ENCODE measurements around the gene DGKI.
A peak's percentile ranks its signal among the peaks of the same experiment; 100 is the strongest.
"Not testable (repeated sequence)": the region's sequence is repeated elsewhere in the genome, so short reads cannot be mapped to it uniquely, and the experiment has no call there.

Gene DGKI

DNA sequence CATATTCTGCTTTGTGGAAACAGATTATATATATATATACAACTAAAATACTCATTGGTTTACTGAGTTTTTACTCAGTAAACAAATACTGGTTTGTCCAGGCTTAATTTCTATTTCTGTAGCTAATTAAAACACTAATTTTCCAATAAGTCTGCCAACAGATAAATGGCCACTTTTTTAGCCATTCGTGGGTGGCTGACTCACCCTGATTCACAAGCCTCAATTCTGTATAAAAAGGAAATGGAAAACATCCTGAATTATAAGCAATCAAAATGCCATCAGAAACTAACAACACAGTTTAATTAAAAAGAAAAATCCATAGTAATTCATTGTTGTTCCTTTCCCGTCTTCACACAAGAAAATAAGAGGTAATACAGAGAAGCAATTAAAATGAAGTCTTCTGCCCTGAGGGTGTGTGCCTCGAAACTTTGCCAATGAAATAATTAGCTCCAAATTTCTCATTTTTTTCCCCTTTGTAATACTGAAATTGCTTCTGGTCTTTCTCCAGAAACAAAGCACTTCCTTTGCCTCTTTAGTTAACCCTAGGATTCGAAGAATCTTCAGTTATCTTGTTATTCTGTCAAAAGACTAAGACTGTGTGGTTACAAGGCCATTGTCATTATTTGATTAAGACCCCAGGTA, 384.6 kb downstream of the DGKI start:
- TF ChIP-seq, protein P1, sequence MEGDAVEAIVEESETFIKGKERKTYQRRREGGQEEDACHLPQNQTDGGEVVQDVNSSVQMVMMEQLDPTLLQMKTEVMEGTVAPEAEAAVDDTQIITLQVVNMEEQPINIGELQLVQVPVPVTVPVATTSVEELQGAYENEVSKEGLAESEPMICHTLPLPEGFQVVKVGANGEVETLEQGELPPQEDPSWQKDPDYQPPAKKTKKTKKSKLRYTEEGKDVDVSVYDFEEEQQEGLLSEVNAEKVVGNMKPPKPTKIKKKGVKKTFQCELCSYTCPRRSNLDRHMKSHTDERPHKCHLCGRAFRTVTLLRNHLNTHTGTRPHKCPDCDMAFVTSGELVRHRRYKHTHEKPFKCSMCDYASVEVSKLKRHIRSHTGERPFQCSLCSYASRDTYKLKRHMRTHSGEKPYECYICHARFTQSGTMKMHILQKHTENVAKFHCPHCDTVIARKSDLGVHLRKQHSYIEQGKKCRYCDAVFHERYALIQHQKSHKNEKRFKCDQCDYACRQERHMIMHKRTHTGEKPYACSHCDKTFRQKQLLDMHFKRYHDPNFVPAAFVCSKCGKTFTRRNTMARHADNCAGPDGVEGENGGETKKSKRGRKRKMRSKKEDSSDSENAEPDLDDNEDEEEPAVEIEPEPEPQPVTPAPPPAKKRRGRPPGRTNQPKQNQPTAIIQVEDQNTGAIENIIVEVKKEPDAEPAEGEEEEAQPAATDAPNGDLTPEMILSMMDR (IDR thresholded peaks at IDR 0.05; ENCODE audit: control insufficient read depth, insufficient read depth, low read depth, low read length, missing control alignments) = no peak
- DNase-seq (ENCODE audit: low read depth) = no peak
- H3K4me3 ChIP-seq (ENCODE audit: control insufficient read depth, low read depth, low read length) = no peak overlapping the region

DNA sequence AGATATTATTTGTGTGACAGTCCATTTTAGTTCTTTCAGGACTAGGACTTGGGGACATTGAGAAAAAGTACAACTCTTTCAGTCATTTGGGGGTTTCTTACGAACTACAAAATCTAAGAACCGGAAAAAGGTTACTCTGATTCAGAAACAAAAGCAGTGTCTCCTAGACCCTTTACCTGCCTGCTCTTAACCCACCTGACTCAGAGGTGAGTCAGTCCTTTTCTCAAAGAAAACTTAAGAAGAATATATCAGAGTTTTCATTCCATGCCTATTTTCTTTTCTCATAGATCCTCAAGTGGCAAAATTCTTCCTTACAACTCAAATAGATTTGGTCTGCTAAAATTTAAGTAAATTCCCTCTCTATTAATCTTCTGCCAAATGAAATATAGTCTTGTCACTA, 388.4 kb downstream of the DGKI start:
- TF ChIP-seq, protein P1 (IDR thresholded peaks at IDR 0.05; ENCODE audit: control insufficient read depth, insufficient read depth, low read depth, low read length, missing control alignments) = no peak
- DNase-seq (ENCODE audit: low read depth) = no peak
- H3K4me3 ChIP-seq (ENCODE audit: control insufficient read depth, low read depth, low read length) = no peak overlapping the region

DNA sequence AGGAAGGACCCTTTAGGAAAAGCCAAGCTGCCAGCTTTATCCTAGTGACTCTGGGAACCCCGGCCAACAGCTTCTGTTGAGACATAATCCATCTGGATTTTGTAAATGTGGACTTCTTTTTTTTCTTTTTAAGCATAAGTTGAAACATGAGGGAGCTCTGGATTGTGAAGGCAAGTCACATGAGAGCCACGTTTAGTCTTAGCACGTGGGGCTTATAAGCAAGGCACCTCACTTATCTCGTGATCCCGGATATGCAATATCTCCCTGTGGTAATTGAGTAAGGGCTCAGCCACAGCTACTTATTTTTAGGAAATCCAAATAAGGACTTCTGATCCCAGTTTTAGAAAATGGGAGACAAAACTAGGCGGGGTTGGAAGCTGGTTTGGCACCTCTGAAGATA, 392.0 kb downstream of the DGKI start:
- TF ChIP-seq, protein P1 (IDR thresholded peaks at IDR 0.05; ENCODE audit: control insufficient read depth, insufficient read depth, low read depth, low read length, missing control alignments) = no peak
- H3K4me3 ChIP-seq (ENCODE audit: control insufficient read depth, low read depth, low read length) = no peak overlapping the region
- peak; percentile 64 for DNase-seq (ENCODE audit: low read depth)

DNA sequence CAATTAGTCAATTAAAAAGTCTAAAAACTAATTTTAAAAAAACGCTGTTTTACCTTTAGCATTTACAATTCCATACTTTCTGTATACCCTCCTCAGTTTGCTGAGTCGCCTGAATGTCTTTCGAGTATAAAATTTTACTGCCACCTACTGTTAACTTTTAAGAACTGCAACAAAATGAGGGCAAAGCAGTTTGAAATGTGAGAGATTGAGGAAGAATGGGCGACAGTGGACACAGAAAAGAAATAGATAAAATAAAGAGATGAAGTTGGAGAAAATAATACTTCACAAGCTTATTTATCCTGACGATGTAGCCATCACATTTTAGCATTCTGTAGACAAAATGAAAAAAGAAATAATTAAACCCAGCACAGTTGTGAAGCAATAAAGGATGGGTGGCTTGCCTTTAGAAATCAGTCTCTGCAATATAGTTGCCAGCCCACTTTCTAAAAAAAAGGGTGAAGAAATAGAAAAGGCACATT, 392.5 kb downstream of the DGKI start:
- TF ChIP-seq, protein P1 (IDR thresholded peaks at IDR 0.05; ENCODE audit: control insufficient read depth, insufficient read depth, low read depth, low read length, missing control alignments) = peak; percentile 52
- H3K4me3 ChIP-seq (ENCODE audit: control insufficient read depth, low read depth, low read length) = no peak overlapping the region
- no peak for DNase-seq (ENCODE audit: low read depth)

DNA sequence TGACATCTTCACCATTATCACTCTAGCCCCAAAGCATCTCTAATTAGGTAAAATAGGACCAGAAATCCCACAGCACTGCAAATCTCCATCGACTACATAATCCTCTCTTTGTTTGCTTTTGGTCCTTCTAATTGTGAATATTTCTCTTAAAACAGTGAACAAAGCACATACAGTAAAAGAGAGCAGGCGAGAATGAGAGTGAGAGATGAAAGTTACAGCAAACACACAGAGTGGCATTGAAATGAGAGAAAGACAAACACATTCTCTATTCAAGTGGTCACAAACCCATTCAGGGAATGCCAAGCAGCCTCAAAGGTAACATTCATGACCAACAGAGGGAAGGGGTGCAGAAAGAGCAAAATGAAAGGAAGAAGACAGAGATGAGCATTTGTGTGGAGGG, 393.4 kb downstream of the DGKI start:
- no peak for DNase-seq (ENCODE audit: low read depth)
- H3K4me3 ChIP-seq (ENCODE audit: control insufficient read depth, low read depth, low read length) = no peak overlapping the region
- TF ChIP-seq, protein P1 (IDR thresholded peaks at IDR 0.05; ENCODE audit: control insufficient read depth, insufficient read depth, low read depth, low read length, missing control alignments) = no peak

DNA sequence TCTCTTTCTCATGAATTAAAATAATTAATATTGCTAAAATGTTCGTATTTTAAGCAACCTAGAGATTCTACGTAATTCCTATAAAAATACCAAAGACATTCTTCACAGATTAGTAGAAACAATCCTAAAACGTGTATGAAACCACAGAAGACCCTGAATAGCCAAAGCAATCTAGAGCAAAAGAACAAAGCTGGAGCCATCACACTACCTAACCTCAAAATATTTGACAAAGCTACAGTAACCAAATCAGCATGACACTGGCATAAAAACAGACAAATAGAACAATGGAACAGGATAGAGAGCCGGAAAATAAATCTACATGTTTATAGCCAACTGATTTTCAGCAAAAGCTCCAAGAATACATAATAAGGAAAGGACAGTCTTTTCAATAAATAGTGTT, 397.8 kb downstream of the DGKI start:
- no peak for DNase-seq (ENCODE audit: low read depth)
- TF ChIP-seq, protein P1 (IDR thresholded peaks at IDR 0.05; ENCODE audit: control insufficient read depth, insufficient read depth, low read depth, low read length, missing control alignments) = no peak
- H3K4me3 ChIP-seq (ENCODE audit: control insufficient read depth, low read depth, low read length) = no peak overlapping the region

DNA sequence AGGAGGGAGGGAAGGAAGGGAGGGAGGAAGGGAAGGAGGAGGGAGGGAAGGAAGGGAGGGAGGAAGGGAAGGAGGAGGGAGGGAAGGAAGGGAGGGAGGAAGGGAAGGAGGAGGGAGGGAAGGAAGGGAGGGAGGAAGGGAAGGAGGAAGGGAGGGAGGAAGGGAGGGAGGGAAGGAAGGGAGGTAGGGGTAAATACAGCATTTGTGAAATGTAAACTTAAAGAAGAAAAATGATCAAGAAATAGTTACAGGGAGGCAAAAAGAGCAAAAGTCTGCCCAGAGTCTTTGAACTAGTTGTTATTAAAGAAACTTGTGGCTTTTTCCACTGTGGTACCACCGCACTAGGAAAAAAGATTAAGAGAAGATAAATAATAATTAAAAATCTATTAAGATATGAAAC, 398.2 kb downstream of the DGKI start:
- DNase-seq (ENCODE audit: low read depth); H3K4me3 ChIP-seq (ENCODE audit: control insufficient read depth, low read depth, low read length): not testable (repeated sequence)

Measured in AG09309 (cell line).